H1 (cell line): ENCODE results near the gene POMT2. TPM values are rescaled to one million over a fixed set of nuclear protein-coding genes. Genes with fewer than 3 reads are reported as not detected.

ENCODE experiments used
- CTCF ChIA-PET: fragments of 300-600 bp; sonication (Branson Sonifier 250); formaldehyde crosslinking; loops from one replicate; lab custom pipeline; 2021; ENCODE audit not compliant: partially characterized antibody; lab: Charles Lee
- POLR2A ChIA-PET: fragments of 300-600 bp; sonication (Branson Sonifier 250); formaldehyde crosslinking; loops from one replicate; lab custom pipeline; 2021; ENCODE audit warnings: inconsistent platforms; ENCODE audit not compliant: partially characterized antibody; lab: Charles Lee
- DNase-seq, 2 experiments: peaks; one replicate each; pipeline versions ENCODE4 v3.0.0 to v3.0.0-alpha.2; 2010 to 2022; ENCODE audit warnings: low spot score in 2 of 2, low read depth in 1 of 2, mixed read lengths in 1 of 2
- FAIRE-seq: peaks from 2 replicates; lab custom pipeline; 2011; peaks lifted over from hg19 to GRCh38; lab: Jason Lieb, UNC
- H2AFZ ChIP-seq: 2 replicates; pipeline ENCODE4 v1.8.1; 2012; ENCODE audit warnings: low read length, inconsistent platforms
- H2AK5ac ChIP-seq: 2 replicates; pipeline ENCODE4 v1.6.1; 2013; ENCODE audit warnings: low read depth, low read length
- H2BK120ac ChIP-seq: replicated peaks from 2 replicates; pipeline ENCODE3; 2013; ENCODE audit warnings: low read depth, low read length, inconsistent platforms
- H2BK12ac ChIP-seq: 2 replicates; pipeline ENCODE4 v1.6.1; 2013; ENCODE audit warnings: low read depth, low read length
- H2BK15ac ChIP-seq: 2 replicates; pipeline ENCODE4 v1.6.1; 2013; ENCODE audit warnings: low read length
- H2BK20ac ChIP-seq: 2 replicates; pipeline ENCODE4 v1.6.1; 2013; ENCODE audit warnings: low read length
- H2BK5ac ChIP-seq: 2 replicates; pipeline ENCODE4 v1.6.1; 2013; ENCODE audit warnings: low read depth, low read length
- H3K14ac ChIP-seq: 2 replicates; pipeline ENCODE4 v1.6.1; 2013; ENCODE audit warnings: inconsistent platforms; ENCODE audit not compliant: insufficient read length
- H3K18ac ChIP-seq: 2 replicates; pipeline ENCODE4 v1.6.1; 2013; ENCODE audit warnings: low read length; ENCODE audit errors: extremely low read depth
- H3K23ac ChIP-seq: 2 replicates; pipeline ENCODE4 v1.6.1; 2013; ENCODE audit warnings: inconsistent platforms; ENCODE audit not compliant: insufficient read length
- H3K23me2 ChIP-seq: 2 replicates; pipeline ENCODE4 v1.6.1; 2013; ENCODE audit warnings: low read depth, low read length
- H3K27ac ChIP-seq: 2 replicates; pipeline ENCODE4 v1.6.1; 2011; ENCODE audit warnings: low read depth, low read length, inconsistent platforms
- H3K27me3 ChIP-seq, 4 experiments: replicated peaks in 1 of 4; 1 replicate in 1 of 4; 2 replicates in 3 of 4; pipeline versions ENCODE4 v1.6.1 to v1.8.1; 2011 to 2013; ENCODE audit warnings: low read length in 3 of 4, mild to moderate bottlenecking in 3 of 4, inconsistent platforms in 2 of 4, mixed read lengths in 2 of 4, moderate library complexity in 1 of 4; ENCODE audit not compliant: control insufficient read depth in 3 of 4, insufficient read depth in 3 of 4; ENCODE audit errors: extremely low read depth in 1 of 4
- H3K36me3 ChIP-seq, 4 experiments: 2 replicates each; pipeline versions ENCODE4 v1.6.1 to v1.8.1; 2011 to 2013; ENCODE audit warnings: mild to moderate bottlenecking in 4 of 4, low read length in 3 of 4, moderate library complexity in 2 of 4, control low read depth in 1 of 4, inconsistent platforms in 1 of 4; ENCODE audit not compliant: insufficient read depth in 4 of 4, control insufficient read depth in 2 of 4
- H3K4ac ChIP-seq: replicated peaks from 2 replicates; pipeline ENCODE3; 2013; ENCODE audit warnings: low read length, low read depth, mixed read lengths, inconsistent platforms; ENCODE audit not compliant: insufficient read length
- H3K4me1 ChIP-seq, 4 experiments: replicated peaks in 1 of 4; 1 replicate in 1 of 4; 2 replicates in 3 of 4; pipeline versions ENCODE4 v1.6.1 to v1.8.1; 2011 to 2013; ENCODE audit warnings: low read length in 3 of 4, inconsistent platforms in 2 of 4, mixed read lengths in 1 of 4; ENCODE audit not compliant: insufficient read depth in 4 of 4, control insufficient read depth in 3 of 4
- H3K4me2 ChIP-seq, 2 experiments: 2 replicates each; pipeline versions ENCODE4 v1.6.1 to v1.8.1; 2011 to 2013; ENCODE audit warnings: low read depth in 2 of 2, low read length in 2 of 2, control low read depth in 1 of 2, inconsistent platforms in 1 of 2, mild to moderate bottlenecking in 1 of 2; ENCODE audit not compliant: insufficient read depth in 1 of 2
- H3K4me3 ChIP-seq, 4 experiments: fragments of 200-600, 300-600 bp in 1 of 4; sonication (generic), shearing (Covaris generic), sonication (Bioruptor Twin) in 1 of 4; 2 replicates each; pipeline versions ENCODE4 v1.5.1 to v1.8.1; 2011 to 2016; ENCODE audit warnings: low read length in 4 of 4, low read depth in 3 of 4, control low read depth in 2 of 4, inconsistent platforms in 2 of 4, mild to moderate bottlenecking in 2 of 4, mixed read lengths in 1 of 4, moderate library complexity in 1 of 4; ENCODE audit not compliant: insufficient read depth in 2 of 4; ENCODE audit errors: extremely low read depth in 1 of 4
- H3K56ac ChIP-seq: replicated peaks from 2 replicates; pipeline ENCODE3; 2013; ENCODE audit warnings: low read depth, mild to moderate bottlenecking, mixed read lengths, low read length, inconsistent platforms; ENCODE audit not compliant: insufficient read length
- H3K79me1 ChIP-seq: 2 replicates; pipeline ENCODE4 v1.6.1; 2013; ENCODE audit warnings: low read depth, low read length, control low read depth
- H3K79me2 ChIP-seq, 2 experiments: 2 replicates each; pipeline versions ENCODE4 v1.6.1 to v1.8.1; 2012 to 2013; ENCODE audit warnings: low read length in 2 of 2, mild to moderate bottlenecking in 2 of 2, inconsistent platforms in 1 of 2; ENCODE audit not compliant: insufficient read depth in 2 of 2, control insufficient read depth in 1 of 2
- H3K9ac ChIP-seq, 4 experiments: replicated peaks in 1 of 4; 1 replicate in 1 of 4; 2 replicates in 3 of 4; pipeline versions ENCODE4 v1.6.1 to v1.8.1; 2011 to 2013; ENCODE audit warnings: low read depth in 3 of 4, low read length in 3 of 4, control low read depth in 2 of 4, mild to moderate bottlenecking in 2 of 4, moderate library complexity in 2 of 4, inconsistent platforms in 1 of 4; ENCODE audit errors: extremely low read depth in 1 of 4
- H3K9me3 ChIP-seq, 2 experiments: 2 replicates each; pipeline versions ENCODE4 v1.6.1 to v1.8.1; 2012 to 2013; ENCODE audit warnings: mild to moderate bottlenecking in 2 of 2, moderate library complexity in 2 of 2, control low read depth in 1 of 2, inconsistent platforms in 1 of 2, low read depth in 1 of 2, low read length in 1 of 2, mixed read lengths in 1 of 2; ENCODE audit not compliant: insufficient read depth in 2 of 2
- H4K20me1 ChIP-seq, 2 experiments: replicated peaks in 1 of 2; 2 replicates each; pipeline versions ENCODE3 to v1.8.1; 2011 to 2013; ENCODE audit warnings: inconsistent platforms in 2 of 2, low read length in 2 of 2, mild to moderate bottlenecking in 1 of 2; ENCODE audit not compliant: insufficient read depth in 2 of 2, control insufficient read depth in 1 of 2
- H4K5ac ChIP-seq: 2 replicates; pipeline ENCODE4 v1.6.1; 2013; ENCODE audit warnings: low read length, low read depth, mixed read lengths, inconsistent platforms; ENCODE audit not compliant: insufficient read length
- H4K8ac ChIP-seq: 2 replicates; pipeline ENCODE4 v1.8.0; 2013; ENCODE audit warnings: mild to moderate bottlenecking, moderate library complexity, low read length, inconsistent platforms; ENCODE audit not compliant: insufficient read depth; ENCODE audit errors: extremely low read depth
- H4K91ac ChIP-seq: replicated peaks from 2 replicates; pipeline ENCODE3; 2013; ENCODE audit warnings: low read length, mixed read lengths, inconsistent platforms; ENCODE audit not compliant: insufficient read length
- EZH2 ChIP-seq: fragments of 200-600 bp; sonication (generic); IDR thresholded peaks from 2 replicates; pipeline ENCODE4 v1.7.1; 2012; ENCODE audit warnings: low read depth, mild to moderate bottlenecking, moderate library complexity, low read length, inconsistent platforms; ENCODE audit not compliant: severe bottlenecking
- WGBS, 2 experiments: shearing (Covaris generic) in 1 of 2; methylation state at CpG; one replicate each; pipeline versions ENCODE4 v1.1.6 to v1.1.7; 2013 to 2015; ENCODE audit warnings: low lambda C conversion rate in 2 of 2, mixed read lengths in 2 of 2, inconsistent platforms in 1 of 2, low coverage in 1 of 2, missing lambda C conversion rate in 1 of 2; ENCODE audit not compliant: insufficient replicate concordance in 2 of 2, insufficient coverage in 1 of 2, insufficient read length in 1 of 2; ENCODE audit errors: extremely low coverage in 1 of 2, missing lambda C conversion rate in 1 of 2; 5-methylcytosine and 5-hydroxymethylcytosine counted together
- polyA plus RNA-seq, 7 experiments: library from polyadenylated mRNA; depleted of rRNA in 3 of 7; stranded (reverse) in 5 of 7; unstranded in 2 of 7; fragments of >200 nt in 5 of 7; fragments of 200-250 nt in 2 of 7; gene quantifications; 1 replicate in 5 of 7; 2 replicates in 1 of 7; 4 replicates in 1 of 7; pipeline versions ENCODE4 v1.2.1 to v1.2.3, GENCODE V29; 2011 to 2013; ENCODE audit warnings: missing spikeins in 2 of 7, mixed read lengths in 2 of 7
- total RNA-seq: library from RNA; stranded (reverse); fragmentation: NEBNext Ultra II Directional; extraction: Animal tissue kit (Norgen Biotek cat#: 25700); gene quantifications from 2 replicates; pipeline ENCODE4 v1.2.1, GENCODE V29; 2021

Gene POMT2
- total and polyA plus RNA-seq, 2 of the 8 experiments (the other 6 are each of a cell fraction or from before 2014, with no cell fraction given): 20.8 to 44.9 TPM

- POLR2A ChIA-PET: interaction anchor here (2.3 kb wide), 1 partner anchor 16 kb away, joined by 7 read pairs; no protein-coding TSS in a partner anchor
- TF ChIP-seq EZH2: no peak
Observed at GRCh38 chr14:77305696-77306095, 15.0 kb downstream of the POMT2 start.

More at GRCh38 chr14:77305696-77306095, 15.0 kb downstream of the POMT2 start:
- H3K27me3 ChIP-seq: no peaks in the 10 kb centered on the region
- H2AFZ ChIP-seq: no peak overlapping the region
- no peaks in the 10 kb centered on the region for H3K9me3 ChIP-seq
- H3K4ac ChIP-seq: no peak overlapping the region
- DNase-seq: no peak
- no peak for FAIRE-seq
- H2BK12ac ChIP-seq: no peak overlapping the region
- no peak overlapping the region for H2BK120ac ChIP-seq
- H4K8ac ChIP-seq: no peak overlapping the region
- no peak overlapping the region for H3K18ac ChIP-seq
- H2BK15ac ChIP-seq: no peak overlapping the region
- H4K20me1 ChIP-seq: peaks cover 0 to 3% of the 10 kb centered on the region in 2 experiments
- no peak overlapping the region for H2BK20ac ChIP-seq
- H3K23ac ChIP-seq: no peak overlapping the region
- H4K5ac ChIP-seq: no peak overlapping the region
- no peak overlapping the region for H3K4me3 ChIP-seq
- no peak overlapping the region for H4K91ac ChIP-seq
- no peaks in the 10 kb centered on the region; the same call in 1 of the 2 replicates for H3K79me1 ChIP-seq
- peaks cover 0 to 5% (median 0%) of the 10 kb centered on the region in 4 experiments; a peak in 3 of 8 replicates for H3K36me3 ChIP-seq
- no peaks in the 10 kb centered on the region for H3K79me2 ChIP-seq
- no peak overlapping the region for H3K9ac ChIP-seq
- H3K56ac ChIP-seq: no peak overlapping the region
- no peak overlapping the region for H3K14ac ChIP-seq
- H2BK5ac ChIP-seq: no peak overlapping the region
- WGBS, 2 experiments: 87% methylated on average over 4 of the region's 4 CpGs; no CpG with 5 or more reads in 1 of the 2 experiments
- no peak overlapping the region for H2AK5ac ChIP-seq
- no peak overlapping the region for H3K27ac ChIP-seq
- CTCF ChIA-PET: interaction anchor here (1.4 to 22.3 kb wide), 4 partner anchors 7 to 30 kb away, joined by 4 to 353 read pairs (median 17); no protein-coding TSS in a partner anchor
- no peaks in the 10 kb centered on the region for H3K23me2 ChIP-seq
- H3K4me1 ChIP-seq: peaks cover 0 to 8% (median 1%) of the 10 kb centered on the region in 4 experiments; a peak in 2 of 7 replicates
- no peak overlapping the region for H3K4me2 ChIP-seq
